NCI-H2196 (cell line): Measurements from ENCODE around the gene ASPDH.
A peak's percentile ranks its signal among the peaks of the same experiment; 100 is the strongest.

ENCODE experiments used
- DNase-seq: peaks from one replicate; lab custom pipeline; 2025; ENCODE audit not compliant: unreplicated experiment; lab: John Stamatoyannopoulos, UW

Gene ASPDH

DNA sequence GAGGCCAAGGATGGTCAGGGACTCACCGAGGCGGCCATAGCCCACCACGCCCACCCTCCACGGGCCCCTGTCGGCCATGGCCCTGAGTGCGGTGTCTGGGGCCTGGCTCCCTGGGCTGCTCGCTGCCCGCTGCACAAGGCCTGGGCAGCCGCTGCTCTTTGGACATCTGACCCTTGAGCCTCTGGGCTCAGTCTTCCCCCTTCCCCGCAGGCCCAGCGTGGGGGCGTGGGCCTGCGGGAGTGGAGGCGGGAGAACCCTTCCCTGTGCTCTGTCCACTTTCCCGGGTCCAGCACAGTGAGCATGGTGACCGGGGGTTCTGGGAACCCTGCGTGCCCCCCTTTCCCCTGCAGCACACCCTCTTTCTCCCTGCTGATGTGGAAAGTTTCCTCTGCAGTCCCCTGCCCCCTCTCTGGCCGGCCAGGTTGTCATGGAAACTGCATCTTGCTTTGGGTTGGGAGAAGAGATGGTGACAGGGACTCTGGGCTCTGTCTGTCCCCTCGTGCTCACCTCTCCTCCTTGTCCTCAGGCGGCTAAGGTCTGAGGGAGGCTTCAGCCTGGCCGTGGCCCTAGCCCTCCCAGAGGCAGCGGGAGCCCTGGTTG, at the start of gene ASPDH:
ASPDH (minus strand) TSS at position 168 of the 600 bp plus-strand sequence; CDS start at position 78, 90 bp downstream.
- DNase-seq, result no peak

DNA sequence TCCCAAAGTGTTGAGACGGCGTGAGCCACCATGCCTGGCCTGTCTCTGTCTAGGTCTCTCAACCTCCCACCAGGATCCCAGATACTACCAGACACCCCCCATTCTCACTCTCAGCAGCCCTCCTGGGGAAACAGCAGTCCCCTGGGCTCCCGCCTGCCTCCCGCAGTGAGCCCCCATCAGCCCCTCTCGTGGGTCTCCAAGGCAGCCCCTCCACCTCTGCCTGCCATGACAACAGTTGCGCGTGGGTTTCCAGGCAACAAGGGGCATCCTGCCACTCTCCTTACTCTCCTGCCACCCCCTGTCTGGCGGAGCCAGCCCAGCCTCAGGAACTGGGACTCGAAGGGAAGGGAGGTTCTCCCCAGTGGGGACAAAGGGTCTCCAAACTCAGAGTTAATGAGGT, 49.3 kb upstream of the ASPDH start:
- no peak for DNase-seq

DNA sequence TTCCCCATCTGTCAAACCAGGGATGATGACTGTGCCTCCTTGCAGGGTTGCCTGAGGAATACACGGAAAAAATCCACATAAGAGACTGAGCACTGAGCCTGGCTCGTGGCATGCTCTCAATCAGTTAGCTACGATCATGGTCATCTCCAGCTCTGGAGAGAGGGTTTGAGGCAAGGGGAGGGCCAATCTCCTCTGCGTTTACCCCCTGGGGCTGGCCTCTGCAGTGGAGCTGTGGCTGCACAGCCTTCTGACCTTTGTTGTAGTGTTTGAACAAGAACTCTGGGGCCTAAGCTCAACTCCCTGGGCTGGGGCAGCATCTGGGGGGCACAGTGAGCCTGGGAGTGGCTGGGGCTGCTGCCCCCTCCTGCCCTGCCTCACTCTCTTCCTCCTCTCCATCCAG, 48.6 kb upstream of the ASPDH start:
- DNase-seq, result no peak

DNA sequence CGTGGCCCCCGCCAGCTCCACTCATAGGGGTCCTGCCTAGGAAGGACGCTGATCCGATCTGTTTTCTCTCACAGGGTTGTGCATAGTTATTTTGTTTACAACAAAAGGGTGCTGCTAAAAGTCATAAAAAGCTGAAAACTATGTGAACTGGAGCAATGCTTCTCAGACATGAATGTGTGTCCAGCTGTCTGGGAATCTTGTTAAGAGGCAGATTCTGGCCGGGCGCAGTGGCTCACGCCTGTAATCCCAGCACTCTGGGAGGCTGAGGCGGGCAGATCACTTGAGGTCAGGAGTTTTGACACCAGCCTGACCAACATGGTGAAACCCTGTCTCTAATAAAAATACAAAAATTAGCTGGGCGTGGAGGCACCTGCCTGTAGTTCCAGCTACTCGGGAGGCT, 45.9 kb upstream of the ASPDH start:
- no peak for DNase-seq

DNA sequence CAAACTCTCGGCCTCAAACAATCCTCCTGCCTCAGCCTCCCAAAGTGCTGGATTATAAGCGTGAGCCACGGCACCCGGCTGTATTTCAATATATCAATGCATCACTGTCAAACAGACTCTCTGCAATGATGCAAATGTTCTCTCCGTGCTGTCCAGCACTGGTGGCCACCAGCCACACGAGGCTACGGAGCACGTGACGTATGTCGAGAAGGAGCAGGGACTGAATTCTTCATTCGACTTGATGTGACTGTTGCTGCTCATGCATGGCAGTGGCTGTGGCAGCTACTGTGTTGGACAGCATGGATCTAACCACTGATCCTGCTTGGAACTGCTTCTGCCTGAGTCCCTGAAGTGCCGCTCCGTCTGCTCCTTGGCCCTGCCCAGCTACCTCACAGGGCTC, 44.7 kb upstream of the ASPDH start:
- no peak for DNase-seq

DNA sequence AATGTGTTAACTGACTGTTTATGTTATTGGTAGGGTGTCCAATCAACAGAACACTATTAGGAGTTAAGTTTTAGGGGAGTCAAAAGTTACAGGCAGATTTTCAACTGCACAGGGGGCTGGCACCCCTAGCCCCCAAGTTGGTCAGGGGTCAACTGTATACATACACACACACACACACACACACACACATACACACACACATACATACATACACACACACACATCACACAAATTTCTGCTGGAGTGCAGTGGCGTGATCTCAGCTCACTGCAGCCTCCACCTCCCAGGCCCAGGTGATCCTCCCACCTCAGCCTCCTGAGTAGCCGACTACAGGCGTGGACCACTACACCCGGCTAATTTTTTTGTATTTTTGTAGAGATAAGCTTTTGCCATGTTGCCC, 44.3 kb upstream of the ASPDH start:
- no peak for DNase-seq

DNA sequence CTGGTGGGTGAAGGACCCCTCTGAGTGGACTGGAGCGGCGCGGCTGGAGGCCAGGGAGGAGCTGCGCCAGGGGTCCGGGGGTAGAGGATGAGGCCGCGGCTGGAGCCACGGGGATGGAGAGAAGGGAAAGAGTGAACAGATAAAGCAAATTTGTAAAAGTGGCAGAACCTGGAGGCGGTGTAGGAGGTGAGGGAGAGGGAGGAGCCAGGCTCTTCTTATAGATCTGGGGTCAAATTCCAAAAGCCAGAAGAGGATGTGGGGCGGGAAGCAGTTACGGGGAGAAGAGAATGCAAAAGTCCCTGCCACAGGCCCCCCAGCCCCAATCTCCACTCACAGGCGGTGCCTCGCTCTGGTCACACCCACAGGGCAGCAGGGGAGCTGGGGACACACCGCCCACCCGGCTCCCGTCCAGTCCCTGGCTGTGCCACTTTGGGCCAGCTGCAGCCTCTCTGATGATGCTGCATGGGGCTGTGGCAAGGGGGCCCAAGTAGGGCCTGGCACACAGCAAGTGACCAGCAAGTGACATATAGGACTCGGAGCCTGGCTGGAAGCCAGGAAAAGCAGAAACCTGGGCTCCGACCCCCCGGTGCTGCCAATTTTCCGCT, 43.4 kb upstream of the ASPDH start:
- no peak for DNase-seq

DNA sequence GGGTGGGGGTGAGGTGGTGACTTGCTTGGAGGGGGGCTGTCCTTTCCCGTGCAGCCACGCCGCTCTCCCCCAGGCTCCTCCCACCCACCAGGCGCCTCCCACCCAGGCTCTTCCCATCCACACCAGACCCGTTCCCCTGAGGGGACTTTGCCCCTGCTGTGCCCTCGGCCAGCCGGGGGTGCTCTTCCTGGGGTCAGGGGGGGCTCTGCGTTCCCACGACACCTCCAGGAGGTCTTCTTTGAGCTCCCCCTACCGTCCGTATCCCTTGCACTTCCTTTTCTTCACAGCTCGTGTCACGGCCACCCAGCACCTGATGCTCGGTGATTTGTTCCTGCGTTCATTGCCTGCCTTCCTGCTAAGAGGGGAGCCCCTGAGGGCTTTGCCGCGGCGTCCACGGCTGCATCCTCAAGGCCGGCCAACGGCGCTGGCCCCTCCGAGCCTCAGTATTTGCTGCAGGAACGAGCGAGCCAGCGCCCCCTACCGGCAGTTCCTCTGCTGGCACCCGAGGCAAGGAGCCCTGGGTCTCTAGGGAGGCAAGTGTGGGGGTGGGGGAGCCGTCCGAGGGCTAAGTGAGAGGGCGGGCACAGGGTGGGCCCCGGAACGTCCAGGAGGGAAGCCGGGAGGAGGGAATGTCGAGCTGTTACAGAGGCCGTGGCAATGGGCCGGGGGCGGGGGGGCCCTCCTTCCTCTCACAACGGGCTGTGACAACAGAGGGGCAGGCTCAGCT, 42.7 kb upstream of the ASPDH start:
- peak; percentile 91 for DNase-seq

DNA sequence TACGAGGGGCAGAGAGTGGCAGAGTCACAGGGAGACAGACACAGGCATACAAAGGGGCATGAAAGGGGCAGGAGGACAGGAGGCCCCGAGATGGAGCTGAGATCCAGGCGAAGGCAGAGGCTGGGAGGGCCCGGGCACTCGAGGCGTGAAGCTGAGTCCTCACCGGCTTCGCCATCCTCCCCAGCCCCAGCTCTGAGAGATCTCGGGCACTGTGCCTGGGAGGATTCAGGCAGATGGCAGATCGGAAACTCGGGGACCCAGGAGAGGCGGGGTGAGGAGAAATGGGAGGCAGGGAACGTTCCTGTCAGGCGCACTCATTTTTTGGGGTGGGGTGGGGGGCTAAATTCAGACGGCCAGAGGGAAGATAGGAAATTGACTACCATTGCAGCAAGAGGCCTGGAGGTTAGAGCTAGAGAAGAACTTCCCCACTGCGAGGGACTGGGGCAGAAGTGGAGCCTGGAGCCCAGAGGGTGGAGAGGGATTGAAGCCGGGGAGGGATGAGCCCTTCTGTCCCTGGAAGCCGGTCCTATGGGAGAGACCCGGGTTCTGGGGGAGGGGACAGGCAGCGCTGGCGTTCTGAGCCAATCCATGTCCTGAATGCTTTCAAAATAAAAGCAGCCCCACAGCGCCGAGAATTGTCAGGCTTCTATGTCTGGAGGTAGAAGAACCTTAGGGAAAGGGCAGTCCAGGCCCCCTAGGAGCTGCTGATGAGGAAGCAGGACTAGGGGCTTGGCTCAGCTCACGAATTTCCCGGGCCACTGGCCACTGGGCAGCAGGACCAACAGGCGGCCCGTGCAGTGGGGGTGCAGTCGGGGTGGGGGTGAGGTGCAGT, 42.0 kb upstream of the ASPDH start:
- DNase-seq, result peak; percentile 24

DNA sequence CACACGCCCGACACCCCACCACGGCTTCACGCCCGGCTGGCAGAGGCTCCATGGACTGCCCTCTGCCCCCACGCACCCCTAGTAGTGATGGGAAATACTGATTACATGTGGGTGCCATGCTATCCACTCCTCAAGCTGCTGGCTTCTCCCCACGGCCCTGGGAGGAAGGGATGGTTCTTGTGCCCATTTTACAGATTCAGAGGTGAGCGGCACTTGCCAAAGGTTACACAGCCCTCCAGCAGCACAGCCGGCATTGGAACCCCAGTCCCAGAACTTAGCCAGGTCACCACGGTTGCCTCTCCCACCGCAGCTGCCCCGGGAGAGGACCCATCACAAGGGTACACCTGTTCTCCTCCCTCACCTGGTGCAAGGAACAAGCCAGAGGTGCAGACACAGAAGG, 41.3 kb upstream of the ASPDH start:
- DNase-seq, result no peak

DNA sequence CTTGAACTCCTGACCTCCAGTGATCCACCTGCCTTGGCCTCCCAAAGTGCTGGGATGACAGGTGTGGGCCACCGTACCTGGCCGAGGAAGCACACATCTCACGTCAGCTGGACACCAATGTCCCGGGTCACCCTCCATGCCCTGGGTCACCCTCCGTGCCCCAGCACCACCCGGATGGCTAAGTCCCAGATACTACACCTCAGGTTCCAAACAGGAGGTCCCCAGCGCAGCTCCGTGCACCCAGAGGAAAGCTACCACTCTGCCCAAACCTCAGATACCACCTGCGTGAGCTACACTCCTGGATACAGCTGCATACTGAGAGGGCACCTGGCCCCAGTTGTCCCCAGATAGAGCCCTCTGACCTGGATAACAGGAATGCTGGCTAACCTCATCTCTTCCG, 40.5 kb upstream of the ASPDH start:
- no peak for DNase-seq

DNA sequence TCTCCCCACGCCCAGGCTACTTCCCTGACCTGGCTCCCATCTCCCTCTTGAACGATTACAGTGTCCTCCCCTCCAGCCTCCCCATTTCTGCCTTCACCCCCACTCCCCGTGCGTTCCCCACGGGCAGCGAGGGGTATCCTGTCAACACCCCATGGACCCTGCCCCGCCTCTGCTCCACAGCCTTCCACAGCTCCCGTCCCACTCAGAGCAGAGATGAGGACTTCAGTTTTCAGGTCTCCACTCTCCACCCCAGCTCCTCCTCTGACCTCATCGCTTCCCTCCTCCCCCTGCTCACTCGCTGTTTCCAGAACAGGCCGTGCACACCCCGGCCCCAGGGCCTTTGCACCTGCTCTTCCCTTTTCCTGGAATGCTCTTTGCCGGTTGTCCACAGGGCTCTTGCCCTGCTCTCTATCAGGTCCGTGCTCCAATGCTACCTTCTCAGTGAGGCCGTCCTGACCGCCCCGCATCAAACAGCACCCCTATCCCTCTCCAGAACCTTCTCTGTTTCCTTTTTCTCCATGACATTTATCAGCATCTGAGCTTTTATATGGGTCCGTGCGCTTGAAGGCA, 39.5 kb upstream of the ASPDH start:
- DNase-seq, result no peak

DNA sequence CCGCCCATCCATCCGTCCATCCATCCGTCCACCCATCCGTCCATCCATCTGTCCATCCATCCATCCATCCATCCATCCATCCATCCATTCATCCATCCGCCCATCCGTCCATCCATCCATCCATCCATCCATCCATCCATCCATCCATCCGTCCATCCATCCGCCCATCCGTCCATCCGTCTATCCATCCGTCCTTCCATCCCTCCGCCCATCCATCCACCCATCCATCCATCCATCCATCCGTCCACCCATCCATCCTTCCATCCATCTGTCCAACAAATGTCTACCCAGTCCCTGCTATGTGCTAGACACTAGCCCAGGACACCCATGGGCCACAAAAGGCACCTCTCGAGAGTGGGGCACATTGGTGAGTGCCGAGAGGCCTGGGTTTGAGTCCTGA, 38.8 kb upstream of the ASPDH start:
- no peak for DNase-seq

DNA sequence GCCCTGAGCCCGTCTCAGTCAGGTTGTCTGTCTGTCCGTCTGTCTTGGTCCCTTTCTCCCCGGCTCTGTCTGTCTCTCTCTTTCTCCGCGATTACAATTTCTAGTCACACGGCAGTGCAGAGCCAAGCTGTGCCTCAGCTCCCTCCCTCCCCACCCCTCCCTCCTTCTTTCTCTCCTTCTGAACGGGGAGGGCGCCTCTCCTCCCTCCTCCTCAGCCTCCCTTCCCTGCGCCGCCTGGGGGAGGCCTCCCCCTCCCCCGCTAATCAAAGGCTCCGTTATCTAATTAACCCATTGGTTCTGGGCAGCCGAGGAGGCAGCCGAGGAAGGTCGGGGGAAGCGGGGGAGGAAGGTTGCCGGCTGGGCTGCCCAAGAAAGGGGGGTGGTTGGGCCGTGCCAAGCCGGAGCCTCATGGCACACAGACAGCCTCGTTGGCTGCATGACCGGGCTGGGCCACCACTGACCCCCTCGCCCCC, 38.0 kb upstream of the ASPDH start:
- no peak for DNase-seq

DNA sequence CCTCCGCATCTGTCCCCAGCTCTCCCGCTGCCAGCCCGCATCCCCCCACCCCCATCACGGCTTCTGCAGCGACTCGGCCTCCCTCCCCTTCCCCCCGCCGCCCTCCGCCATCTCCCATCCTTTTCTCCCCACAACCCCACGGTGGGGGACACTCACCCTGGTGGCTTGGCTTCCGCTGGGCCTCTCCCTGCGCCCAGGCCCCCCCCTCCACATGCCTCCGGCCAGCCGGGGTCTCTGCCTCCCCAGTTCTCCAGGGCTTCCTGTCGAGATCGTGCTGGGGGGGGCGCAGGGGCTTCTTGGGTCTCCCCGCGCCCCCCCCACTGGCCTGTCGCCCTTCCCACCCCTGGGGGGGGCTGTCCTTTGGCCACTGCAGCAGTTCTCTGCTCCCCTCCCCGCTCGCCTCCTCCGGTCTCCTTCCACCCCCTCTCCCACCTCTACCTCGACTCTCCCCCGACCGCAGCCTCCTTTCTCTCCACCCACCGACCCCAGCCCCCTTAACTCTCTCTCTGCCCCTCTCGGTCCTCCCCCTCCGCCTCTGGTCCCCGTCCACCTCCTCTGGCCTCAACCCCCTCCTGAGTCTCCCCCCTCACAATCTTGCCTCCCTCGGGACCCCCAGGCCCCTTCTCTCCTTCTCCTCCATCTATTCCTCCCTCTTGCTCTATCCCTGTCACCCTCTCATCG, 37.5 kb upstream of the ASPDH start:
- DNase-seq, result no peak

DNA sequence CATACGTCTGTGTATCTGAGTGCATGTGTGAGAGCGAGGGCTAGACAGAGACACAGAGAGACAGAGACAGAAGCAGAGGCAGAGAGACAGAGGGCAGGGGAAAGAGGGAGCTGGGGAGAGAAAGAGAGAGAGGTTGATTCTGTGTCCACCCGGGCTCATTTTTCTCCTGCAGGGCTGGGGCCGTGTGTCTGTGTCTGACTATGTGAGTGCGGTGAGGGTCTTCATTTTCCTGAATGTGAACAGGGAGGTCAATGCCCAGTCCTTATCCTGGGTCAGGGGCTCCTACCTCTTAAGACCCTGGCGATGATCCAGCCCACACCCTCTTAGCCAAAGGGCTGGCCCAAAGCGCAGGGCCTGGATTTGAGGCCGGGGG, 36.9 kb upstream of the ASPDH start:
- no peak for DNase-seq

DNA sequence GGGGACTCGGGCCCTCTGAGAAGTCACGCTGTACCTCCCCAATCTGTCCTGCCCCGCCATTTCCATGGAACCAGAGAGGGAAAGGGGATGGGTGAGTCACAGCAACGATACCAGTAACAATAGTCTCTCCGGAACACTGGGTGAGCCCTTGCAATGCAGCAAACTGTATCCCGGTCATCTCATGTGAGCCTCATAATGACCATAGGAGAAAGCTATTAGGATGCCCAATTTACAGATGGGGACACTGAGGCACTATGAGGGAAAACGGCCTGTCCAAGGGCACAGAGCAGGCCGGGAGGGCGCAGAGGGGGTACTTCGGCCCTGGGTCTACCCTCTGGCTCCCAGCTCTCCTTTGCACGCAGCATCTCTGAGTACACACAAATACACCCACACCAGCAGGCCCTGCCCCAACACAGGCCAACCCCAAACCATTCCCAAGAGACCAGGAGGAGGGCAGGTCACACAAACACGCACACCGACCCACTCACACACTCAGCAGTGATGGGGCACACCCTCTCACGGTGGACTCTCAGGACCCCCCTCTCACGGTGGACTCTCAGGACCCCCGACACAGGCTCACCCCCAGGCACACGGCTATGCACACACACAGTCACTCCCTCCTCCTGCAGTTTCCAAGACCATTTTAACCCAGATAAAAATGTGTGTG, 36.3 kb upstream of the ASPDH start:
- DNase-seq, result no peak

DNA sequence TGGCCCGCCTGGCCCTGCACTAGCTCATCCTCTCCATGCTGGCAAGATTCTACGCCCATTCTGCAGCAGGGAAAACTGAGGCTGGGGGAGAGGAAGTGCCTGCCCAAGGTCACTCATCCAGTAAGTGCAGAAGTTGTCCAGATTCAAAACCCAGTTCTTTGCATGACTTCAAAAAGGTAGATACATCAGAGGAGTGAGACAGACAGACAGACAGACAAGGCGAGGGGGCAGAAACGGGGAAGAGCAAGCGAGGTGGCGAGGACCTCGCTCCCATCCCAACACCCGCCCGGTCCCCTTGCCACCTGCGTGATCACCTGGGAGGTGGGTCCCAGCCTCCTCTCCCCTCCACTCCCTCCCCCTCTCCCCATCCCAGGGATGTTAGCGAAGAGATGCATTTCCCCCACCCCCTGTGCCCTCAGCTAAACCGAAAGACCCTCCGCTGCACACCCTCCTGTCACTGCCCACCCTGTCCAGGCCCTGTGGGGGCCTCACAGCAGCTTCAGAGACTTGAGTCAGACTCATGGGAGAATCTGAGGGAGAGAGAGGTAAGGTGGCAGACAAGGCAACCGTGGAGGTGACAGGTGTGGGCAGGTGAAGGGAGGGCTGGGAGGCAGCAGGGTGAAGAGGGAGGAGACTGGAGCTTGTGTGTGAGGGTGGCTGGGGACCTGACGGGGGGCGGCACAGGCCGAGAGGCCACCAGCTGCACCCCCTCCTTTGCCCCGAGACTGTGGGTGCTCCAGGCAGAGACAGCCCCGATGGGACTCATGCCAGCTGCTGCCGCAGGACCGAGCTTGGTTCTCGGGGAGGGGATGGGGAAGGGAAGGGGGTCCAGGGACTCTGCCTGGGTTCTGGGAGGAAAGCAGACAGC, 35.6 kb upstream of the ASPDH start:
- no peak for DNase-seq
